ENCODE data around the gene MAP1LC3B2.
A peak's percentile ranks its signal among the peaks of the same experiment; 100 is the strongest.

MAP1LC3B2 gene

DNA sequence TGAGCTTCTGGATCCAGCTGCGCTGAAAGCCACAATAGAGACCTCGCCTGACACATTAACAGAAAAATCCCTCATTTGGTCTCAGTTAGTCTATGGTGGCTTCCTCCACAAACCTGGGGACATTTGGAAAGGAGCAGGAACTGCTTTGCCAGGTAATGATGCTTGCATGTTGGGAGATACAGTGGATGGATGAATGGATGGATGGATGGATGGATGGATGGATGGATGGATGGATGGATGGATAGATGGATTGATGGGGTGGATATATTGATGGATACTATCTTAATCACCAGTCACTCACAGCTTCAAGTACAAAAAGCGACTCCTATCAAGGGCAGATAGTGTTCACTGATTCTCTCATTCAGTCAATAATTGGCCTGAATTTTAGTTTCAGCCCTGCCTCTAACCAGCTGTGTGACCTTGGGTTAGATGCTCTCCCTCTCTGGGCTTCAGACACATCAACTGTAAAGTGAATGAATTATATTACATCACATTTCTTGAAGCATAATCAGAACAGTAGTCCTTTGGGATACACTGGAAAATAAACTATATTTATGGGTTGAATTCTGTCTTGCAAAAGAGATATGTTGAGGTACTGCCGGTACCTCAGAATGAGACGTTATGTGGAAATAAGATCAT is 29.3 kb downstream of the MAP1LC3B2 start:
- CTCF ChIA-PET: interaction anchor here (0.6 kb wide), 1 partner anchor 416 kb away, joined by 4 read pairs; no protein-coding TSS in a partner anchor
- no peak for DNase-seq
- Mint-ChIP-seq H3K27me3 (peaks cover 25% of the 10 kb centered on the region), H3K36me3 (peaks cover 9% of the 10 kb centered on the region), H3K9me3 (peaks cover 14% of the 10 kb centered on the region), H3K4me1 (peaks cover 20% of the 10 kb centered on the region), H3K27ac (no peak overlapping the region), H3K4me3 (no peak overlapping the region)

DNA sequence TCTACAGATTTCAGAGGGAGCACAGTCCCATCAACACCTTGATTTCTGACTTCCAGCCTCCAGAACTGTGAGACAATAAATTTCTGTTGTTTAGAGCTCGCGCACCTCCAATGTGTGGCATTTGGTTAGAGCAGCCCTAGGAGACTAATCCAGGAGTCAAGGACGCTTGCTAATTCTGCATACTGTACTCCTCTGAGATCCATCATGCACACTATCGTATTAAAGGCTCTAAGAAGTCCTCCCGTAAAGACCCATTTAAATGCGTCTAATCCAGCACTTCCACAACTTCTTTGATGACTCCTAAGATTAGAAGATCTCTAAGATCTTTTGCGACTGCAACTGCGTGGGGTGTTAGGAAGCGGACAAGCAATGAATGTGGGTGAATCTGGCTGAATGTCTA is 30.4 kb downstream of the MAP1LC3B2 start:
- Mint-ChIP-seq H3K4me3 (no peak overlapping the region), H3K36me3 (peaks cover 13% of the 10 kb centered on the region), H3K27ac (no peak overlapping the region), H3K4me1 (peaks cover 28% of the 10 kb centered on the region), H3K9me3 (peaks cover 10% of the 10 kb centered on the region), H3K27me3 (peaks cover 25% of the 10 kb centered on the region)
- CTCF ChIA-PET: no interaction called here
- DNase-seq: no peak

DNA sequence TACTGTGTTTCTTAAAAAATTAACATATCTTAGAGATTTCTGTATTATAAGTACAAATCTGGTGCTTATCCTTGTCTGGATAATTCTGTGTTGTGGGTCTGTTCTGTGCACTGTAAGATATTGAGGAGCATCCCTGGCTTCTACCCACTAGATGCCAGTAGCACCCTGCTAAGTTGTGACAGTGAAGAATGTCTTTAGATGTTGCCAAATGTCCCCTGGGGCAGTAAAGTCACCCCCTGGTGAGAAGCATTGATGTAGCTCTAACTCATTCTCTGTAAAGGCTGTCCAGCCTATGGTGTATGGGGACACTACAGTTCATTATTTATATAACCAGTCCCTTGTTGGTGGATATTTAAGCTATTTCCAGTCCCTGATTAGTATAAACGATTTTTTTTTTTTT is 31.4 kb downstream of the MAP1LC3B2 start:
- peaks cover 3% of the 10 kb centered on the region for H3K9me3 Mint-ChIP-seq
- peaks cover 38% of the 10 kb centered on the region for H3K4me1 Mint-ChIP-seq
- H3K27me3 Mint-ChIP-seq: peaks cover 25% of the 10 kb centered on the region
- H3K36me3 Mint-ChIP-seq: peaks cover 12% of the 10 kb centered on the region
- no peak overlapping the region for H3K27ac Mint-ChIP-seq
- H3K4me3 Mint-ChIP-seq: no peak overlapping the region
- DNase-seq: no peak
- CTCF ChIA-PET: interaction anchor here (0.6 to 0.9 kb wide), 2 partner anchors 23 to 29 kb away, joined by 3 read pairs; no protein-coding TSS in a partner anchor

DNA sequence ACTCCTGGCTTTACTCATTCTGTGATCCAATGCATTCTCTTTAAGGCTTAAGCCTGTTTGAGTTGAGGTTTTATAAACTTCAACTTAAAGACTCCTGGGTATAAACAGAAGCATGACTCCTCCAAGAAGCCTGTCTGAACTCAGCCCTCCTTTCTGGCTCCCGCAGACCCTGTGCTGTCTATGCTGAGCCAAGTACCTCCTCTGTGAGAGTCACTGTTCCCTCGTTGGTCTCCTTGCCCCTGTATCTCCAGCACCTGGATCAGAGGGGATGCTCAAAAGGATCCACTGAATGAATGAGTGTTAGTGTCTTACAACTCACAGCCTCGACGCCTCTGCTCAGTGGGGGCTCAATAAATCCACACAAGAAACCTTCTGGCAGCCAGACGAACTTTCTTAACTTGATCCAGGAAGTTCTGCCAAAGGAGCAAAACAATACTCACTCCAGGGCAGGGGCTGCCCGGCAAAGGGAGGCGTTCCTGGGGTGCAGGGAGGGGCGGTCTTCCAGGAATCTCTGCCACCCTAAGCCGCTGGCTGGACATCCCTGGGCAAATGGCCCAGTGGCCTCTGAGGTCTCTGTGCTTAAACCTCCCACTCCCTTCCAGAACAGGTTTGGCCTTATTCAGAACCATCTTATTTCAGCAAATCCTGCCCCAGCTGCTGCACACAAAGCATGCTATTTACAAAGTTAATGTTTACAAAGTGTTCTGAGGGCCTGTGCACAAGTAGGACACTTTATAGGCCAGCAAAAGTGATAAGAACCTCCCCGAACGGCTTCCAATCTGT is 32.9 kb downstream of the MAP1LC3B2 start:
- CTCF ChIA-PET: no interaction called here
- no peak for DNase-seq
- H3K27me3 Mint-ChIP-seq: peaks cover 26% of the 10 kb centered on the region
- H3K9me3 Mint-ChIP-seq: peaks cover 6% of the 10 kb centered on the region
- peaks cover 15% of the 10 kb centered on the region for H3K36me3 Mint-ChIP-seq
- peak overlapping the region; percentile 16 for H3K27ac Mint-ChIP-seq
- no peak overlapping the region for H3K4me3 Mint-ChIP-seq
- peaks cover 43% of the 10 kb centered on the region for H3K4me1 Mint-ChIP-seq

DNA sequence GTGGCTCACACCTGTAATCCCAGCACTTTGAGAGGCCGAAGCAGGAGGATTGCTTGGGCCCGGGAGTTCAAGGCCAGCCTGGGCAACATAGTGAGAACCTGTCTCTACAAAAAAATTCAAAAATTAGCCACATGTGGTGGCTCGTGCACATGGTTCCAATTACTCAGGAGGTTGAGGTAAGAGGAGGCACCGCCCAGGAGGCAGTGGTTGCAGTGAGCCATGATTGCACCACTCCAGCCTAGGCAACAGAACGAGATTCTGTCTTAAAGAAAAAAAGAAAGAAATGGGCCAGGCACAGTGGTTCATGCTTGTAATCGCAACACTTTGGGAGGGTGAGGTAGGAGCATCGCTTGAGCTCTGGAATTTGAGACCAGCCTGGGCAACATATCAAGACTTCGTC is 33.5 kb downstream of the MAP1LC3B2 start:
- Mint-ChIP-seq H3K36me3 (peaks cover 15% of the 10 kb centered on the region), H3K27me3 (peaks cover 20% of the 10 kb centered on the region), H3K4me3 (no peak overlapping the region), H3K4me1 (peaks cover 43% of the 10 kb centered on the region), H3K27ac (peak overlapping the region; percentile 16), H3K9me3 (peaks cover 4% of the 10 kb centered on the region)
- CTCF ChIA-PET: no interaction called here
- DNase-seq: no peak

DNA sequence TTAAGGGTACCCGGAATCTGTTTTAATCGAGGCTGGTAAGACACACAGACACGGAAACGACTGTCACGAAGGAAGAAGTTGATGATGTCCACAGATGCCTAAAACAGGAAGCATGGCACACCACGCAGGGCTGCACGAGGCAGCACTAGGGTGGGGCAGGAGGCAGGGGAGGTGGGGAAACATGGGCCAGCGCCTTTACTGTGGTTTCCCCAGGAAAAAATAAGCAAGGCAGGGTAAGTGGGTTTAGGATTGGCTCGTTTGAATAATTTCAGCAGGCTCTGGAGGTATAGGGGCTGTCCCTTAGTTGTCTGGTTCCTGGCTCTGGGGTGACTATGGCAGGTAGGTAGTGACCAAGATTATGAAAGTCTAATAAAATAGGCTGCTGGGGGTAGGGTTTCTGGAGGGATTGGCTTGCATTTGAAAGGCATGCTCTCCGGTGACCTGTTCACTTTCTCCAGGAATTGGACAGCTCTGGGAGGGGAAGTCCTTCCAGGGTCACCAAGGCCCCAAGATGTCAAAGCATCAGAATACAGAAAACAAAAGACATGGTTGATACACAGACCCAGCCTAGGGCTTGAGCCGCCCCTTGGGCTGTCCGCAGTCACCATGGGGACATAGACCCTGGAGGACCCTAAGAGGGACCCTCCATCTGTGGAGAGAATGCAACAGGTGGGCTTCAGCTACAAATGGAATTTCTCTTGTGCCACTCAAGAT is 35.3 kb downstream of the MAP1LC3B2 start:
- peaks cover 4% of the 10 kb centered on the region for H3K9me3 Mint-ChIP-seq
- H3K27me3 Mint-ChIP-seq: peaks cover 6% of the 10 kb centered on the region
- H3K4me1 Mint-ChIP-seq: peaks cover 57% of the 10 kb centered on the region
- DNase-seq: peak; percentile 81
- no peak overlapping the region for H3K4me3 Mint-ChIP-seq
- H3K36me3 Mint-ChIP-seq: peaks cover 15% of the 10 kb centered on the region
- H3K27ac Mint-ChIP-seq: peak overlapping the region; percentile 79
- CTCF ChIA-PET: interaction anchor here (0.6 to 1.2 kb wide), 2 partner anchors 35 to 453 kb away, joined by 3 read pairs; partner anchors contain the start of gene MAP1LC3B2

DNA sequence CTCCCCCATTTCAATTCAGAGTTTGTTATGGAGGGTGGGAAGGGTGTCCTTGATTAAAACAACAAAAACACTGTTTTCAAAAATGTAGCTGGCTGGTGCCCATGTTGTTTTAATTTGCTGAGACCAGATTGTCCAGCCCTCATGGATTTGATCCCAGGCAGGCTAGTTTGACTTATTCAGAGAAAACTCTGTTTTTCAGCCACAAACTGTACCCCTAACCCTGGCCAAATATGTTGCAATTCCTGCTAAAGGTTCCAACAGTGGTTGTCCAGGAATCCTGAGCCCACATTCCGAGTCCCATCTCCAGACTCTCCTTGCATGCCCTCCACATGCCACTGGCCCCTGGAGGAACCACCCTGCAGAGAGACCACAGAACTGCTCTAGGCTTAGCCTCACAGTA is 36.0 kb downstream of the MAP1LC3B2 start:
- Mint-ChIP-seq H3K4me3 (no peak overlapping the region), H3K36me3 (peaks cover 15% of the 10 kb centered on the region), H3K27ac (no peak overlapping the region), H3K27me3 (peaks cover 6% of the 10 kb centered on the region), H3K4me1 (peaks cover 62% of the 10 kb centered on the region), H3K9me3 (peaks cover 4% of the 10 kb centered on the region)
- DNase-seq: no peak
- CTCF ChIA-PET: interaction anchor here (1.2 kb wide), 1 partner anchor 36 kb away, joined by 3 read pairs; the partner anchor contains the start of gene MAP1LC3B2

DNA sequence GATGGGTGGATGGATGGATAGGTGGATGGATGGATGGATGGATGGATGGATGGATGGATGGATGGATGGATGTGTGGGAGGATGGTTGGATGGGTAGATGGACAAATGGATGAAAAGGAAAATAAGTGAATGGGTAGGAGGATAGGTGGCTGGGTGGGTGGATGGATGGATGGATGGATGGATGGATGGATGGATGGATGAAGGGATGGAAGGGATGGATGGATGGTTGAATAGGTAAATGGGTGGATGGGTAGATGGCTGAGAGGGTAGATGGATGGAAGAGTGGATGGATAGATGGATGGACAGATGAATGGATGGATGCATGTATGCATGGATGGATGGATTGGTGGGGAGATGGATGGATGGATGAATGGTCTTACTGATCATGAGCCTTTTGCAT is 36.5 kb downstream of the MAP1LC3B2 start:
- no peak overlapping the region for H3K4me3 Mint-ChIP-seq
- peaks cover 62% of the 10 kb centered on the region for H3K4me1 Mint-ChIP-seq
- no peak overlapping the region for H3K27ac Mint-ChIP-seq
- CTCF ChIA-PET: interaction anchor here (0.9 kb wide), 1 partner anchor 36 kb away, joined by 3 read pairs; the partner anchor contains the start of gene MAP1LC3B2
- peaks cover 15% of the 10 kb centered on the region for H3K36me3 Mint-ChIP-seq
- peaks cover 6% of the 10 kb centered on the region for H3K27me3 Mint-ChIP-seq
- no peak for DNase-seq
- H3K9me3 Mint-ChIP-seq: peaks cover 4% of the 10 kb centered on the region

DNA sequence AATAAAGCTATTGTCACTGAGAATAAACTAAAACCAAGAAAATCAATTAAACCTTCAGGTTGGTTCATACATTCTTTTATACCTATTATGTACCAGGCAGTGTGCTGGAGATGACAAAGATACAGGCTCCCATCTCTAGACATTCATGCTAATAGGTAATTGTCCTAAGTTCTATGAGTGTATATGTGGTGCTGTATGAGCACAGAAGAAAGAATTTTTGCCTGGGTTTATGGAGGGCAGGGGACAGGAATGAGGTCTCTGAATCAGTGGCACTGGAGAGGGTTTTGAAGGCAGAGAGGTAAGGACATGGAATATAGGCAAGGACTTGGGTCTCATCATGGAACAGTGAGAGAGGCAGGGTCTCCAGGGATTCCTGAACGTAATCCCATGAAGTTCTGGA is 38.7 kb downstream of the MAP1LC3B2 start:
- DNase-seq: no peak
- peaks cover 4% of the 10 kb centered on the region for H3K9me3 Mint-ChIP-seq
- no peak overlapping the region for H3K4me3 Mint-ChIP-seq
- CTCF ChIA-PET: interaction anchor here (0.9 to 2.7 kb wide), 2 partner anchors 39 to 111 kb away, joined by 4 to 11 read pairs; partner anchors contain the start of gene MAP1LC3B2
- peaks cover 9% of the 10 kb centered on the region for H3K36me3 Mint-ChIP-seq
- no peak overlapping the region for H3K27ac Mint-ChIP-seq
- peaks cover 54% of the 10 kb centered on the region for H3K4me1 Mint-ChIP-seq
- H3K27me3 Mint-ChIP-seq: peaks cover 6% of the 10 kb centered on the region

DNA sequence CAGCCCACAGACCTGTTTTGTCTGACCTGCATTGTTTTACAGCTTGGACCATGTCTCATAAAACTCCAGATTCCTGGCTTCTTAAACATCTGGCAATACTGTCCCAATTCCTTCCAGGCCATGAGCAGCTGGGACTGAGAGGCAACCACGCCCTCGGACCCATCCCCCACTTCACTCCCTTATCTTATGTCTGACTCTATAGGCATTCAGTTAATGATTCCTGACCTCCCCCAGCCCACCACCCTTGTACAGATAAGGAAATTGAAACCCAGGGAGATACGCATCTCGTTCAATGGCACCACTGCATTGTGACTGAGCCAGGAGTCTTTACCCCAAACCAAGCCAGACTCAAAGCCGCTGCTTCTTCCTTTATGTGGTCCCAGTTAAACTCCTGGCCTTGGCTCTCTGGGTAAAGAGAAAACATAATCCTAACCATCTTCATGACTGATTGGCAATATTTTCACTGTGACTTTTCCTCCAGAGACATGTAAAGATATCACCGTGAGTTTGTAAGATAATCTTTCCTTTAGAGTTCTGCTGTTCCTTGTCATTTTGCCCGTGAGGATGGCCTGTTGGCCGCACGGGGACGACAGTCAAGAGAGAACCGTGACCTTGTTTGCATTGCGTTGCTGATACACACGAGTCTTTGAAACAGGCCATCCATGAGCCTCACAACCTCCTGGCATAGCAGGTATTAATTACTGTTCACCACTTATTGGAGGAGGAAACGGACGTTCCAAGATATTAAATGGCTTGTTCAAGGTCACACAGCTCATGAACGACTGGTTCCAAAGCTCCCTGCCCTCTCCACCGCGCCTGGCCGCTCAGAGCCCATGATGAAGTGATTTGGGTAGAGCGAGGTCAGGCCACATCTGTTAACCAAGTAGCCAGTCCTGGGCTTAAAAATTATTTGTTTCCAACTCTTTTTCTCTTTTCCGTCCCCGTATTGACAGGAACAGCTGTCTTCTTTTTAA is 39.4 kb downstream of the MAP1LC3B2 start:
- Mint-ChIP-seq H3K4me3 (no peak overlapping the region), H3K36me3 (peaks cover 9% of the 10 kb centered on the region), H3K4me1 (peaks cover 49% of the 10 kb centered on the region), H3K27me3 (peaks cover 6% of the 10 kb centered on the region), H3K27ac (no peak overlapping the region), H3K9me3 (peaks cover 4% of the 10 kb centered on the region)
- DNase-seq: no peak
- CTCF ChIA-PET: interaction anchor here (0.8 to 4.5 kb wide), 9 partner anchors 11 to 457 kb away, joined by 3 to 23 read pairs (median 6); partner anchors contain the start of genes MAP1LC3B2 and MED13L

DNA sequence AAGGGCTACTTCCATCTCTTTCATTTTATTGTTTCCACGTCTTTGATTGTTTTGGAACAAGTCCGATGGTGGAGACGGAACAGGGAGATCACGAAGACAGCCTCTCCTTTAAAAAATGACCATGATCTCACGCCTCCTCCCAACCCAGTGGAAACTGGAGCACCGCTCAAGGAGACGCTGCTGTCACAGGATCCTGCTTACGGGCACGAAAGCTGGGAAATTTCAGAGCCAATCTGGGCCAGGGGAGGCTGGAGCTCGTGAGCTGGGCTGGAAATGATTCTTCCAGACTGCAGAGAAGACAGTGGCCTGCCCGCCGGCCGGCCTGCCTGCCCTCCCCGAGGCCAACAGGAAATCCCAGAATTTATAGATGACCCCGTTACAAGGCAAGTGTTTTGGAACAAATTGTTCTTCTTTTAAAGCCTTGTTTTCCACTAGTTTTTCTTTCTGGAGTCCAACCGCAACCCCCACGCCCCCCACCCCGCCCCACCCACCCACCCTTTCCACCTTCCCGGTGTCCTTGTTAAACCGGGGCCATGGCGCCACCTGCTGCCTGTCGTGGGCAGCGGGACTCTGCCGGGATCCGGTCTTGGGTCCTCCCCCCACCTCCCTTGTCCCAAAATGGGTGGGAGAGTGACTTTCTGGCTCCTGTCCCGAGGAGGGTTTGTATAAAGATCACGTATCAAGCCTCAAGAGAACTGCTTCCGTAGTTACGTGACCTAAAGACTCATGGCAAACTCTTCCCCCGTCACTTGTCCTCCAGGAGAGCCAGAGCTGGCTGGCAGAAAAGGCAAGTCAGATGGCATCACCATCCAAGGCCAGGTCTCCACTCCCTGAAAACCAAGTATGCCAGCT is 40.3 kb downstream of the MAP1LC3B2 start:
- H3K27ac Mint-ChIP-seq: no peak overlapping the region
- no peak overlapping the region for H3K4me3 Mint-ChIP-seq
- H3K27me3 Mint-ChIP-seq: peaks cover 10% of the 10 kb centered on the region
- peak; percentile 73 for DNase-seq
- H3K4me1 Mint-ChIP-seq: peaks cover 41% of the 10 kb centered on the region
- CTCF ChIA-PET: interaction anchor here (0.8 to 4.5 kb wide), 16 partner anchors 10 to 534 kb away, joined by 3 to 23 read pairs (median 5); partner anchors contain the start of genes MAP1LC3B2 and MED13L
- peaks cover 4% of the 10 kb centered on the region for H3K9me3 Mint-ChIP-seq
- peaks cover 4% of the 10 kb centered on the region for H3K36me3 Mint-ChIP-seq
